Subcutaneous abdominal adipose tissue (tissue), 5 donors: Measurements from ENCODE around the gene NF1.

Experiments used
- H3K27ac ChIP-seq: one replicate; pipeline ENCODE4 v1.7.0; 2013; ENCODE audit warnings: low read depth, mild to moderate bottlenecking, inconsistent platforms, low read length, moderate library complexity
- H3K27me3 ChIP-seq, 5 donors: one replicate each; pipeline ENCODE4 v1.7.0; 2013; ENCODE audit warnings: low read length in 5 of 5, inconsistent platforms in 1 of 5; ENCODE audit not compliant: control insufficient read depth in 5 of 5, insufficient read depth in 4 of 5
- H3K36me3 ChIP-seq, 5 donors: one replicate each; pipeline ENCODE4 v1.7.0; 2013; ENCODE audit warnings: low read length in 5 of 5; ENCODE audit not compliant: control insufficient read depth in 5 of 5, insufficient read depth in 5 of 5
- H3K4me1 ChIP-seq, 5 donors: one replicate each; pipeline ENCODE4 v1.7.0; 2013; ENCODE audit warnings: low read length in 5 of 5, mild to moderate bottlenecking in 3 of 5, moderate library complexity in 1 of 5; ENCODE audit not compliant: control insufficient read depth in 5 of 5, insufficient read depth in 5 of 5
- H3K4me3 ChIP-seq, 5 donors: one replicate each; pipeline ENCODE4 v1.7.0; 2013; ENCODE audit warnings: low read length in 5 of 5, low read depth in 1 of 5
- H3K9ac ChIP-seq, 5 donors: one replicate each; pipeline ENCODE4 v1.7.0; 2013; ENCODE audit warnings: low read length in 5 of 5, mild to moderate bottlenecking in 4 of 5, moderate library complexity in 3 of 5
- H3K9me3 ChIP-seq, 5 donors: one replicate each; pipeline ENCODE4 v1.7.0; 2013; ENCODE audit warnings: low read length in 5 of 5; ENCODE audit not compliant: control insufficient read depth in 5 of 5
- donor health status: healthy.
- donor health status: healthy.
- donor health status: healthy.
- donor health status: healthy.
- donor health status: healthy.

The NF1 gene

DNA sequence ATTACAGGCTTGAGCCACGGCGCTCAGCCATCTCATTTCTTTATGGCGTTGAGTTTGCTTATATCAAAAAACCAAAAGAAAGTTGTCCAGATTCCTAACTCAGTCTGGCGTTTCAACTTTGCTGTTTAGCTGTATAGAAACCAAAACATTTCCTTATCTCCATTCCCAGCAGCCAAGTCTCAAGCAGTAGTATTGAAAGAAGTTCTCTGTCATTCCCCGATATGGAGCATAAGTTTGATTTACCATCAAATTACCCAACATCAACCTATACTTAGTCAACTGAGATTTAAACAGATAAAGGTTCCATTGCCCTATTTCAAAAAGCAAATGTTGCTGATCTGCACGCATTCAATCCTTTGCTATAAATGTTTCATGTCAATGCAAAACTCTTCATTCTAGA lies 269.2 kb downstream of the NF1 start:
- Histone ChIP-seq H3K4me3 (no peak overlapping the region), H3K4me1 (no peaks in the 10 kb centered on the region), H3K9ac (no peak overlapping the region), H3K36me3 (peaks cover 19 to 44% (median 24%) of the 10 kb centered on the region in 5 donors), H3K9me3 (no peaks in the 10 kb centered on the region), H3K27me3 (no peaks in the 10 kb centered on the region), H3K27ac (no peak overlapping the region)

DNA sequence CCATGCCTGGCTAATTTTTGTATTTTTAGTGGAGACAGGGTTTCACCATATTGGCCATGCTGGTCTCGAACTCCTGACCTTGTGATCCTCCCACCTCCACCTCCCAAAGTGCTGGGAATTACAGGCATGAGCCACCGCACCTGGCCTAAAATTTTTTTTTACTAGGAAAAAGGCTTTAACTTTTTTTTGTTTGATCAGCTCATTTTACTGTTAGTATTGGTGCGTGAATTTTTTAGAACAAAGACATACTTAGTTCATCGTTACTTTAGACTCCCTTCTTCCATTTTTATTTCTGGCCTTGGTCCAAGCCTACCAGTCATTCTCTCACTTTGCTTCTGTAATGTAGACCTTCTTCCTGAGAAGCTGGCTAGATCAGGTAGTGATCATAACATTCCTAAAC lies 271.3 kb downstream of the NF1 start:
- Histone ChIP-seq H3K4me3 (no peak overlapping the region), H3K27me3 (no peaks in the 10 kb centered on the region), H3K9ac (no peak overlapping the region), H3K36me3 (peaks cover 12 to 30% (median 16%) of the 10 kb centered on the region in 5 donors), H3K4me1 (peaks cover 0 to 3% (median 0%) of the 10 kb centered on the region in 5 donors), H3K27ac (no peak overlapping the region), H3K9me3 (no peaks in the 10 kb centered on the region)

DNA sequence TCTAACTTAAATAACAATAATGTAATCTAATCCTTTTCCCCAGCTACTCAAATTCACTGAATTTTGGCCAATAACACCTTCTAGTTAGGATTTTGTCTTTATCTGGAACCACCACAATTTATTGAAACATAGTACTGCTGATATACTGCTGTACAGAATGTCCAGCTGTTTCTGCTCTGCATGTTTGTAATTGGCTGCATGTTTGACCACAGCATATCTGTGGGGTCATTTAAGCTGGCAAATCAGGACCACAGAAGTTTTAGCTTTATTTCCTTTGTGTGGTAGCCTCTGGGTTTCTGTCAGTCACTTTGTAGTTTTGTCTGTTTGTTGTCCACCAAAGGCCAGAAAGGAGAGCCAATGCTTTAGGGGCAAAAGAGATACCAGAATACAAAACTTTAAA lies 274.5 kb downstream of the NF1 start:
- Histone ChIP-seq H3K27ac (no peak overlapping the region), H3K36me3 (peaks cover 5 to 17% (median 10%) of the 10 kb centered on the region in 5 donors), H3K9me3 (no peaks in the 10 kb centered on the region), H3K4me3 (no peak overlapping the region), H3K9ac (no peak overlapping the region), H3K27me3 (no peaks in the 10 kb centered on the region), H3K4me1 (peaks cover 0 to 13% (median 9%) of the 10 kb centered on the region in 5 donors)

DNA sequence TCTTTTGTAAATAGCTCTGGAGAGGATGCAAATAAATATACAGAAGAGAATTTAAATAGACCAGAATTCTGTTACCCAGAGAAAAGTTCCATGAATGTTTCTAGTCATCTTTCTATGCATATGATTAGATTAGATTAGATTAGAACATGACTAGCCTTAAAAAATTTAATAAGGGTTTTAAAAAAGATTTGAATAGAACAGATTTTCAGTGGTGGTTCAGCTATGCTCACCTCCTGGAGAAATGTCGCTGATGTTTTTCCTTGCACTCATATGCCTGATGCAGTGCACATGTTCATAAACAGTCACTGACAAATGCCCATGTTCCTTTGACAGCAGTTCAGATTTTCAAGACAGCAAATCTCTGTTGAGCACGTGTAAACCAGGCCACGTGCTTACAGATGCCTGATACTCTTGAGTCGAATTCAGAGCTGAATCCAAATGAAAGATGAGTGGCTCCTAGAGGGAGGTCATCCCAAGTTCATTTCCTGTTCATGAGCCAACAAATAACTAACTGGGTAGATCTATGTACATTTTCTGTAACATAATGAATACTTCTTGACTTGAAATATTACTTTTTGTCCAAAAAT lies 276.8 kb downstream of the NF1 start:
- Histone ChIP-seq H3K9ac (no peak overlapping the region), H3K27ac (no peak overlapping the region), H3K27me3 (no peaks in the 10 kb centered on the region), H3K4me3 (no peak overlapping the region), H3K4me1 (peaks cover 0 to 14% (median 9%) of the 10 kb centered on the region in 5 donors), H3K9me3 (no peaks in the 10 kb centered on the region), H3K36me3 (peaks cover 7 to 19% (median 13%) of the 10 kb centered on the region in 5 donors)

DNA sequence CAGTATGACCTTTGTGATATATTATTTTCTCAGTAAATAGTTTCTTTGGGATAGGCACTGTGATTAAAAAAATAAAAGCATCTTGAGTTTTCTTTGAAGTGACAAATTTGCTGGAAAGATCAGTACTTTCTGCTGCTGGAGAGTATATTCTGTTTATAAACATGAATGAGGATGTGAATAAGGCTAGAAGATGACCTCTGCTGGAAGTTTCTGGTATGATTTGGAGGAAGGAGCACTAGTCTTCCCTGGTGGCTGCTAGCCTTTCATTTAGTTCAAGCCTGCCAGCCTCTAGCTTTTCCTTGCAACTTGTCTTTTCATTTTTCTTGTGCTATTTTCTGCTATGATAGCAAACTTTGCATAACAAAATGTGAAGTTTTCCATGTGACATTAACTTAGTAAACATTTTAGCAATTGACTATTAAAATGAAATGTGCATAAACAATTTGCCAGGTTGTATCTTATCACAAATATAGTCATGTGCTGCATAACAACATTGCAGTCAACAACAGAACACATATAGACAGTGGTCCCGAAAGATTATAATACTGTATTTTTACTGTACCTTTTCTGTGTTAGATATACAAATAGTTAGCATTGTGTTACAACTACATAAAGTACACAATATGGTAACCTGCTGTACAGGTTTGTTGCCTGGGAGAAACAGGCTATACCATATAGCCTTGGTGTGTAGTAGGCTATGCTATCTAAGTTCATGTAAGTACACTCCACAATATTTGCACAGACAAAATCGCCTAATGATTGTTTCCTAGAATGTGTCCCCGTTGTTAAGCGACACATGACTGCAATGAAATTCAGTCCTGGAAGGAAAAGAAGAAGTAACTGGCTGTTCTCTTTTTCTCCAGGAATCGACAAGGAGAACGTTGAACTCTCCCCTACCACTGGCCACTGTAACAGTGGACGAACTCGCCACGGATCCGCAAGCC lies 278.6 kb downstream of the NF1 start:
- Histone ChIP-seq H3K9me3 (no peaks in the 10 kb centered on the region), H3K4me3 (no peak overlapping the region), H3K27me3 (no peaks in the 10 kb centered on the region), H3K27ac (no peak overlapping the region), H3K36me3 (peaks cover 7 to 15% (median 10%) of the 10 kb centered on the region in 5 donors), H3K4me1 (peaks cover 0 to 14% (median 9%) of the 10 kb centered on the region in 5 donors), H3K9ac (no peak overlapping the region)

DNA sequence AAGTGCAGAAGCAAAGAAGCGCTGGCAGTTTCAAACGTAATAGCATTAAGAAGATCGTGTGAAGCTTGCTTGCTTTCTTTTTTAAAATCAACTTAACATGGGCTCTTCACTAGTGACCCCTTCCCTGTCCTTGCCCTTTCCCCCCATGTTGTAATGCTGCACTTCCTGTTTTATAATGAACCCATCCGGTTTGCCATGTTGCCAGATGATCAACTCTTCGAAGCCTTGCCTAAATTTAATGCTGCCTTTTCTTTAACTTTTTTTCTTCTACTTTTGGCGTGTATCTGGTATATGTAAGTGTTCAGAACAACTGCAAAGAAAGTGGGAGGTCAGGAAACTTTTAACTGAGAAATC lies 279.3 kb downstream of the NF1 start:
- peaks cover 7 to 18% (median 14%) of the 10 kb centered on the region in 5 donors for H3K36me3 ChIP-seq
- H3K27me3 ChIP-seq: no peaks in the 10 kb centered on the region
- H3K4me3 ChIP-seq: no peak overlapping the region
- H3K27ac ChIP-seq: no peak overlapping the region
- peaks cover 0 to 14% (median 9%) of the 10 kb centered on the region in 5 donors for H3K4me1 ChIP-seq
- no peak overlapping the region for H3K9ac ChIP-seq
- H3K9me3 ChIP-seq: no peaks in the 10 kb centered on the region

DNA sequence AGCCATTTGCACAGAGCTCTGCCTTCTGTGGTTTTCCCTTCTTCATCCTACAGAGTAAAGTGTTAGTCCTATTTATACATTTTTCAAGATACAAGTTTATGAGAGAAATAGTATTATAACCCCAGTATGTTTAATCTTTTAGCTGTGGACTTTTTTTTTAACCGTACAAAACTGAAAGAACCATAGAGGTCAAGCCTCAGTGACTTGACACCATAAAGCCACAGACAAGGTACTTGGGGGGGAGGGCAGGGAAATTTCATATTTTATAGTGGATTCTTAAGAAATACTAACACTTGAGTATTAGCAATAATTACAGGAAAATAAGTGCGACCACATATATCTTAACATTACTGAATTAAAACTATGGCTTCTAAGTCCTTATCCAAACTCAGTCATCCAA lies 279.7 kb downstream of the NF1 start:
- Histone ChIP-seq H3K36me3 (peaks cover 7 to 18% (median 14%) of the 10 kb centered on the region in 5 donors), H3K4me1 (peaks cover 0 to 14% (median 9%) of the 10 kb centered on the region in 5 donors), H3K27ac (no peak overlapping the region), H3K9ac (no peak overlapping the region), H3K4me3 (no peak overlapping the region), H3K9me3 (no peaks in the 10 kb centered on the region), H3K27me3 (no peaks in the 10 kb centered on the region)

DNA sequence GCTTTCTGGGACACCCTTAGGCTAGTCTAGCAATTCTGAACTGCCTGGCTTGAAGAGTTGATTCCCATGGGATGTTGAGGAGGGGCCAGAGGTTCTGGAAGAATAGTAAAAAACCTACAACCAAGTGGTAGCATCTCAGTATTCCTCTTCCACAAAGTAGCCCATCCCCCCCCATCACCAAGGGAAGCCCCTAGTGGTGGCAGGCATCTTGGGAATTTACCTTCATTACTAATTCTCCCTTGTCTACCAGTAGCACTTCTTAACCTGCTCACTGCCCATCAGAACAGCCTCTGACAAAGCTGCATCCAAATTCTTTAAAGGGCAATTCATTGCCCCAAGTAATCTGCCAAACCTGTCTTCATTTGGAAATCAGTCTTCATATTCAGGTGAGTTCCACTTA lies 283.9 kb downstream of the NF1 start:
- Histone ChIP-seq H3K4me1 (peaks cover 0 to 5% (median 0%) of the 10 kb centered on the region in 5 donors), H3K9ac (no peak overlapping the region), H3K4me3 (no peak overlapping the region), H3K36me3 (peaks cover 4 to 25% (median 16%) of the 10 kb centered on the region in 5 donors), H3K9me3 (no peaks in the 10 kb centered on the region), H3K27me3 (no peaks in the 10 kb centered on the region), H3K27ac (no peak overlapping the region)

DNA sequence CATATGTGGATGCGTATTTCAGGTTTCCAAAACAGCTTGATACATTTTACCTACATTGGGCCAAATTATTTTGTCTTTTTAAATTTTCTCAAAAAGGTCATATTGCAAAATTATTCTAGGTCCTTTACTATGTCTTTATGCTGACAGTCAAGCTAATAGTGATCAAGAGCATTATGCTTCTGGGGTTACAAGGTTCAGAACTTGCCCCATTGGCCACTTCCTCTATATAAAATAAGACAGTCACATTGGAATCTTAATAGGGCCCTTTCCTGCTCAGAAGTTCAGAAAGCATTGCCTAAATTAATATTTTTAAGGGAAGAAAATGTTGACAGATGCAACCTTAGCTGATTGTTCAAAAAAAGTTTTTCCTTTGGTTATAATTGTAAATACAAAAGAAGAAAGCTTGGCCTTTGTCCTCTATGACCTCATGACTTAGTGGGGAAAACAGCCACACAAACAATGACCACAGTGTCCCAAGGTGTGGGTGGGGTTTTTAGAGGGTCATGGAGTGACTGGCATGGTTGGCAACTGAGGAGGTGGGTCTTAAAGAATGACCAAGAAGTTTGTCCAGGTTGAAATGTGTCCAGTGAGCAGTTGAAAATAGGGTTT lies 284.9 kb downstream of the NF1 start:
- no peak overlapping the region for H3K27ac ChIP-seq
- H3K36me3 ChIP-seq: peaks cover 0 to 15% (median 11%) of the 10 kb centered on the region in 5 donors

DNA sequence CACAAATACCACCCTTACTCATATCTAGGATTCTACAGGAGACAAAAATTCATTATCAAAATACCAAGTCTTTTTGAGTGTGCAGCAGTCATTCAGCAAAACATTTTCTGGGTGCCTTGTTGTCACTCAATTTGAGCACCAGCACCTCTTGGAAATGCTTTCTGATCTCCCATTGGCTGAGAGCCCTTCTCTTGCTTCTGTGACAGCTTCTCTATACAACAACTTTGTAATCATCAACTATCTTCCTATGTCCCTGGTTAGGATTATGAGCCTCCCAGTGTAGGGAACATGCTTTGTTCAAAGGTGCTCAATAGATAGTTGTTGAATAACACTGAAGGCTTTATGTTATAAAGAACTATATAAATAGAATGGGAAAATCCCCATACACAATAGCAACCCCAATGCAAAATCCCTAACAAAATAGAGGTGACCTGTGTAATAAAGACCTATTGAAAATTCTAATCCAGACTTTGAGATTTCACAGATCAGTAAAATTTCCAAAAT lies 286.4 kb downstream of the NF1 start:
- Histone ChIP-seq H3K4me1 (no peaks in the 10 kb centered on the region), H3K9ac (no peak overlapping the region), H3K4me3 (no peak overlapping the region)

More for the DNA sequence above, 284.9 kb downstream of the NF1 start:
- no peaks in the 10 kb centered on the region for H3K27me3 ChIP-seq
- H3K9me3 ChIP-seq: no peaks in the 10 kb centered on the region
- H3K4me3 ChIP-seq: no peak overlapping the region
- no peak overlapping the region for H3K9ac ChIP-seq
- no peaks in the 10 kb centered on the region for H3K4me1 ChIP-seq

More for the DNA sequence above, 286.4 kb downstream of the NF1 start:
- no peaks in the 10 kb centered on the region for H3K9me3 ChIP-seq
- no peaks in the 10 kb centered on the region for H3K27me3 ChIP-seq
- H3K27ac ChIP-seq: no peak overlapping the region
- H3K36me3 ChIP-seq: peaks cover 0 to 15% (median 11%) of the 10 kb centered on the region in 5 donors
